HuH-7 (cell line): ENCODE data around the gene PPARA.

Experiments
- DNase-seq: peaks from one replicate; pipeline ENCODE4 v3.0.0; 2011; ENCODE audit warnings: low spot score

PPARA gene

DNA sequence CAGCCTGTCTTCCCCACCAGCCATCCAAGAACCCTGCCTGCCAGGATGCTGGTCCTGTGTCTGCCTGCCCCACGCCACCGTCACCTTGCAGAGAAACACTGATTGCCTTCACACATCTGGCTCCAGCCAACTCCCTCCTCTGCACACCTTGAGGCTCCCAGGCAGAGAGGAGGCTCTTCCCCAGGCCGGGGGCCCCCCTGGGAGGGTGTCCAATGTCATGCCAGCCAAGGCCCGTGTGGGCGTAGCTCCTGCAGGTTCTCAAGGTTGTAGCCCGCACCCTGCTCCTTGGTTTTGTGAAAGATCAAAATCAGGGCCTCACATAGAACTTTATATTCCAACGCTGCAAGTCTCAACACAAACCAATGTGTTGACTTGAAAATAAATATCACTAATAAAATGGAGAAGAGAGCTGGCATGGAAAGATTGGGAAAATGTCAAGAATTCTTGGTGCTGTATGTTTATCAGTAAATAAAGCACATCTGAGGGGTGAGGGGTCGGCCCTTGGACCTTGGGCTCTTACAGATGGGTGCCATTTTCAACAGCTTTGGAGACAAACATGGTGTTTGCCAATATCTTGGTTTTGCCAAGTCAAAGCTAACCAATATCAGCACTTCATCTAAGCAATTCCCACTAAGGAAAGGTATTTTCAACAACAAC is 6.7 kb upstream of the PPARA start:
- no peak for DNase-seq

DNA sequence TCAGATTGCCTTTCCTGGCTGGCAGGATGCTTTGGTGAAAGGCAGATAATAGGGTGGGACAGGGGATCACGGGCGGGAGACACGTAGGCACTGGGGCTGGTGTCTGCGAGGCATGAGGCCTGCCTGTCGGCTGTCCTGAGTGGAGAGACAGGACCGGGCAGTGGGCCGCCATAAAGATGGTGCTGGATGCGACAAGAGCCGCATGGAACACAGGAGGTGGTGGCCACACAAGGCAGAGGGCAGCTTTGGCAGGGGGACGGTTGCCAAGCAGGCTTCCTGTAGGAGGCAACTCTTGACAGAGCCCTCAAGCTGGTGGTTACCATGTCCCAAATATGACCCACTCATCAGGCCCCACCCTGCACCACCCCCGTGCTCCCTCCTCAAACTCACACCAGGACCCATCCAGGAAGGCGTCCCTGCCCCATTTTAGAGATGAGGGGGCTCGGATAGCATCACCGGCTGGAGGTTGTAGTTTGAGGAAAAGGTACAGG is 4.9 kb upstream of the PPARA start:
- no peak for DNase-seq

DNA sequence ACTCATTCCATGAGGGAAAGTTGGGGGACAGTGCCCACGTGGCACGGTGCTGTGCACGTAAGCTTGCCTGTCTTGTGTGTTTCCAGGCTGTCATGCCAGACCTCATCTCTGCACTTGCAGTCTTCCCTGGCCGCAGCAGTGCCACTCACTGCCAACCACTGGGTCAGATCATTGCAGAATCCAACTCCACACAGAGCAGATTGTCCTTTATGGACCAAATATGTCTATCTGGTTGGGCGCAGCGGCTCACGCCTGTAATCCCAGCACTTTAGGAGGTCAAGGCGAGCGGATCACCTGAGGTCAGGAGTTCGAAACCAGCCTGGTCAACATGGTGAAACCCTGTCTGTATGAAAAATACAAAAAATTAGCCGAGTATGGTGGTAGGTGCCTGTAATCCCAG is 4.4 kb upstream of the PPARA start:
- DNase-seq = no peak

DNA sequence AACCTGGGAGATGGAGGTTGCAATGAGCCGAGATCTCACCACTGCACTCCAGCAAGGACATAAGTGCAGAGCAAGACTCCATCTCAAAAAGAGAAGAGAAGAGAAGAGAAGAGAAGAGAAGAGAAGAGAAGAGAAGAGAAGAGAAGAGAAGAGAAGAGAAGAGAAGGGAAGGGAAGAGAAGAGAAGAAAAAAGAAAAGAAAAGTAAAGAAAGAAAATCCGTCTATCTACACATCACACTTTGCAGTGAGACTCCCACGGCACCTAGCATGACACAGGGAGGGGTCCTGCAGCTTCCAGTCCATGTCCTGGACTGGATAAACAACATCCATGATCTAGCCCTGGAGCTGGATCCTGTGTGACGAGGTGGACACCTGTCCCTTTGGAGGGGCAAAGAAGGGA is 4.0 kb upstream of the PPARA start:
- no peak for DNase-seq

DNA sequence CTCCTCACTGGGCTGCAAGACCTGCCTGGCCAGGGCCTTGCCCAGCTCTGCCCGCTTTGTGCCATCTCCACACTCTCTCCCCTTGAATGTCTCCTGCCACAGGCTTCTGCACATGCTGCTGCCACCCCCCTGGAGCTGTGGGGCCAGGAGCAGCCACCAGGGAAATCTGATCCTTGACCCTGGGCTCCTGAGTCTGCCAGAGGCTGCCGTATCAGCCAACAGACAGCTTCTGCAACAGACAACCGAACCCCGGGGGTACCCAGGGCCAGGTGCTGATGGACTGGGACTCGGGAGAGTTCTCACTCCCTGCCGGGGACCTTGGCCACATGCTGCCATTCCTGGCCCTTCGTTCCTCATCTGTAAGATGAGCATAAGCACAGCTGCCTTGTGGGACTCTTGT is 3.3 kb upstream of the PPARA start:
- DNase-seq = no peak

DNA sequence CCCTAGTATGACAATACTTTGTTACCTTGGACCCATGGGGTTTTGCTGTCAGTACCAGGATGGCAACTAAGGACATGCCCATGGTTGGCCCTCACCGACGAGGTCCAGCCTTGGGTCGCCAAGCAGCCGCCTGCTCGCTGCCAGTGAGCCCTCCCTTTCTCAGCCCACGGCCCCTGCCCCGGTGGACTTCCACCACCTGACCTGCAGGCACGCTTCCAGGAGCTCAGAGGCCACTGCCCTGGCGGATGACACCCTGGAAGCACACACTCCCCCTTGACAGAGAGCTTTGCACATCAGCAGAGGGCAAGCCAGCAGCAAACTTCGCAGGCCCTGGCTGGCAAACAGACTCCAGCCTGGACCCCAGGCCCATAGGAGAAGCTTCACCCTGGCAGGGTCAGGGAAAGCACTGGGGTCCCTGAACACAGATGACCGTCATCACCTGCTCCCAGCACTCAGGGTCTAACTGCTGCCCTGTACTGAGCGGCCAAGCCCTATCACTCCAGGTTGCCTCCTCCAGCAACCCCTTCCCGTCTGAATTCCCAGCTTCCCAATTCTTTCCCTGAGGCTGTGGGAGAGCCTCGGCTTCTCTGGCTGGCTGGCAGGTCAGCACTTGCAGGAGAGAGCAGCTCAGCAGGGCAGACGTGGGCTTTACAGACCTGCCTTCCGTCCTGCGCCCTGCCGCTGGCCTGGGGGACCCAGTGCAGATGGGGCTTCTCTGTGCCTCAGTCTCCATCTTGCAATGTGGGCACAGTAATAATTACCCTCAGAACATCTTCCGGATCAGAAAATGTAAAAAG is 2.7 kb upstream of the PPARA start:
- no peak for DNase-seq

DNA sequence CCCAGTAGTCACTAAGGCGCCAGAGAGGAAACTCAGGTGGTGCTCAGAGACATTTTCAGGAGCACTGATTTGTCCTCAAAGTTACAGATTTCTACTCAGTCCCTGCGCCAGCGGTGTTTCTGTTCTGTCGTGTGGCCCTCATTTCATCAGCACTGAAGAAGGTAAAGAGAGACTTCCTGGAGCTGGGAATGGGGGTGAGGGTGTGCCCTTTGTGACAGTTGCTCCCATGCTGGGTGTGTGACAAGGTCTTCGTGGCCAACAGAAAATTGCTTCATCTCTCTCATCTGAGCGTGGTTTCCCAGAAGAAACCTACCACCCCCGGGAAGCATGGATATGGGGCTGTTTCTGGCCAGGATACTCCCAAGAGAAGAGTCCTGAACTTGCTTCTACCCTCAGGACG is 2.0 kb upstream of the PPARA start:
- no peak for DNase-seq

DNA sequence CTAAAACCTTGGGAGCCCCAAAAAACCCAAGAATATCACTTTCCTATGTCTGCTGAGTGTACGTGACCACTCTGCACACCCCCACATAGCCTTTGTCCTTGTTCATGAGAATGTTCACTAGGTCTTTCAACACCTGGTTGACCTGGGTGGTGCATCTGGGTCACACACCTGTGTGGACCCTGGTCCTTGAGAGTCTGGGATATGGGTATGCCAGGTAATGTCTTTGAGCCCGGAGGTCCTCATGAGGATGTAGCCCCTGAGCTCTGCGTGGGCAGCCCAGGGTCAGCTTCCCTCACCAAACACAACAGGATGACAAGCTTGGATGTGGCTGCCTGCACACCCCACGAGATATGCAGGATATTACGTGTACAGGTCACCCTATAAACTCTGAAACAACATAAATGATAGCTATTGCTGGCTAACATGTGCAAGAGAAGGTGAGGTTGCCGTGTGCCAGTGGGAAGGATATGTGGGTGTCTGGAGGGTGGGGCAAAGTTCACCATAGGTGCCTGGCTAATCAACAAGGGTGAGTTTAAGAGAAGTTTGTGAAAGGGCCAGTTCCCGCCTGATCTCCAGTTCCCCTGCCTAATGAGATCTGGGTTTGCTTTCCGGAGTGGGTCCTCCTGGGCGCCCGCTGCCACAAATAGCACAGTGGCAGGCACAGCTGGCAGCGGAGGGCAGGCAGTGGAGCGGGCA is 1.4 kb upstream of the PPARA start:
- no peak for DNase-seq

DNA sequence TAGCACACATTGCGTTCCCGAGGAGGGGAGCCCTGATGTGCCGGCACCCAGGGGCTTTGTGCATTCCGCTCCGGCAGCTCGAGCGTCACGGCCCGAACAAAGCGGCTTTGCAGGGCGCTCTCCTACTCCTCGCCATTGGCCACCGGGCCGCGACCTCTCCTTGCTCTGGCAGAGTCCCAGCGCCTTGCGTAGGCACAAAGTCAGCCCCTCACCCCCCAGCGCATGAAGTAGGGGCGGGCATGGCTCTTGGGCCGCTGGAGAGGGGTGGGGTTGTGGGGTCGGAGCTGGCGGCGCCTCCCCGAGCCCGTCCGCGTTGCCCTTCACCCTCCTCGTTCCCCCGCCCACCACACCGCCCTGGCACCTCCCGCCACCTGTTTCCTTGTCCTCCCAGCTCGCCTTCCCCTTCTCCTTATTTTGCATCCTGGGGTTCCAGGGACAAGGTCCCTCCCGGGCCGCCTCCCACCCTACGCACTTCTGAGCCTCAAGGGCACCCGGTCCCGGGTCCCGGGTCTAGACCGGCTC is 753 bp upstream of the PPARA start:
- DNase-seq = no peak

DNA sequence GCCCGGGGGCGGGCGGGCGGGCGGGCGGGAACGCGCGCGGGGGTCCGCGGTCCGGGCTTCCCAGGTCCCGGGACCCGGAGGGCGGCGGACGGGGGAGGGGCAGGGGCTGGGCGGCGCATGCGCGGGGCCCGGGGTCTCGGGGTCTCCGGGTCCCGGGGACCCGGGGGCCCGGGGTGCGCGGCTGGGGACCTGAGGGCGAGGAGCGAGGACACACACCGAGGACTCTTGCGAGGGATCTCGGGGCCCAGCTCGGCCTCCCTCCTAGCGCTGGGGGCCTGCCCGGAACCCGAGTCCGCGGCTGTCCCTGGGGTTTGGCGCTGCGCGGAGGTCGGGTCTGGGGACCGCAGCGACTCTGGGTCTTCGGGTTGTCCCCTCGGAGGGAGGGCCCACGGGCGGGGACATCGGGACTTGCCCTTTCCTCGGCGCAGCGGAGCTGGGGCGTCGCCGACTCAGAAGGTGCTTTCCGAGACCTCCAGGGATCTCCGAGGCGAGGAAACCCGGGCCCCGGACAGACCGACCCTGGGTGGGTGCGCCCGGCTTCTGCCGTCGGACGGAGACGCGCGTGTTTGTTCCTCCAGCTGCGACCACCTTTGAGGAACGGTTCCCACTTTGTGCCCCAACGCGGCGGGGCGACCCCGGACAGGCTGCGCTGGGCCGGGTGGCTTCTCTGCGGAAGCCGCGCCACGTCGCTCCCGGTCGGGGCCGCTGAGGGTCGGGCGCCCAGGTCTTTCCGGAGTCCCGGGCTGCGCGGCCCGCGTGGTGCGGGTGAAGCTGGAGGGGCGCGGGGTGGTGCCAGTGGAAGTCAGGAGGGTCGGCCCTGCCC is 540 bp downstream of the PPARA start:
- DNase-seq = no peak

DNA sequence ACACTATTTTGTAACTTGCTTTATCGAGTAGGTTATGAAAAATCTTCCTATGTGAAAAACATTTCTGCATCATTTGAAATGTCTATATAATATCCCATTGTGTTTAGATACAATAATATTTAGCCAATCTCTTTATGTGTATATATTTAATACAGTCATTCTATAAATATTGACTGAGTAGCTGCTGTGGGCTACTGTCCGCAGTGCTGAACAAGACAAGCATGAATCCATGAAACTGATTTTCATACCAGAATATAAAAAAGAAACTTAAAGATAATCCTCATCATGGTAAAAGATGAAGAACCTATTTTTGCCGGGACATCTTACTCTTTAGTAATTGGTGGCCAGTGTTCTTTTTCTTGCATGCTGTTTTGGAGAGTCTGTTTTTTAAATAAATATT is 3.6 kb downstream of the PPARA start:
- no peak for DNase-seq

DNA sequence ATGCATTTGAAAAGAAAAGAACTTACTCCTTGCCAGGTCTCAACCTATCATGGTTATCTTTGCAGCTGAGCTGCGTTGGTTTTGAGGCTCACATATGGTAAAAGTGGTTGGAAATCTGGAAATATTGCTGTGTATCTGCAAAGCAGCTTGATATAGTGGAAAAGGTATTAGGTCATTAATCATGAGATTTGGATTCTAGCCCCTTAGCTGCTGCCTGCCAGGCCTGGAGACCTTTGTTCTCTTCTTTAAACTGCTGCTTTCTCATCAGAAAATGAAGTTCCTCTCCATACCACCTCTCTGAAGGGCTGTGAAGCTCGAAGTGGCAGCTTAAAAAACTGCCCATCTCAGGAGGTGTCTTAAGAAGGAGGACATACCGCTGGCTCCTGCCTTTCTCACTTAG is 5.7 kb downstream of the PPARA start:
- no peak for DNase-seq

DNA sequence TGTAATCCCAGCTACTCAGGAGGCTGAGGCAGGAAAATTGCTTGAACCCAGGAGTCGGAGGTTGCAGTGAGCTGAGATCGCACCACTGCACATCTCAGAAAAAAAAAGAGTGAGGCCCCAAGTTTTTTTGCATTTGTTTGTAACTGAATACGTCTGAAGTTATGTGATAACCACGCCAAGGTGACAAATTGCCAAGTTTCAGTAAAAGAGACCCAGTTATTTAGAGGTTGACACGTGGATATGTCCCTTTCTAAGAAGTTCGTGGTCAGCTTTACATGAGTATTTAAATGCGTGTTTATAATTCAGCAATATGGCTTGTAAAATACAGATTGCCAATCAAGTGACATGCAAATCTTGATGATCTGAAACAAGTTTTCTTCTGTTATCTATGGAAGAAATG is 8.0 kb downstream of the PPARA start:
- no peak for DNase-seq

DNA sequence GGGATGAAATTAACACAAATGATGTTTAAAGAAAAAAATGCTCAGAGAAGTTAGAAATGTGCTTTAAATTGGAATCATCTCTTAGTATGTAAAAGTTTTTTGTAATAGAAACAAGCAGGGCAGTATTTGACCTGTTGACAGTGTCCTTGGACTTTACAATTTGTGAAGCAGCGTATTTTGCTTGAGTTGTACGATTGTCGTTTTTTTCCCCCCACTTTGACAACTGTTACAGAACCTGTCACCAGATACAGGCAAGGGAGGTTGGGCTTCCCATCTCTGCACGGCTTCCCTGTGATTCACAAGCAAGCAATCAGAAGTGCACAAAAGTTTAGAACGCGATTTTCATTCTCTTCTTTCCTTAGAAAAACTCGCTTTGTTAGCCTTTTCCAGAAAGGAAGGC is 8.9 kb downstream of the PPARA start:
- no peak for DNase-seq

DNA sequence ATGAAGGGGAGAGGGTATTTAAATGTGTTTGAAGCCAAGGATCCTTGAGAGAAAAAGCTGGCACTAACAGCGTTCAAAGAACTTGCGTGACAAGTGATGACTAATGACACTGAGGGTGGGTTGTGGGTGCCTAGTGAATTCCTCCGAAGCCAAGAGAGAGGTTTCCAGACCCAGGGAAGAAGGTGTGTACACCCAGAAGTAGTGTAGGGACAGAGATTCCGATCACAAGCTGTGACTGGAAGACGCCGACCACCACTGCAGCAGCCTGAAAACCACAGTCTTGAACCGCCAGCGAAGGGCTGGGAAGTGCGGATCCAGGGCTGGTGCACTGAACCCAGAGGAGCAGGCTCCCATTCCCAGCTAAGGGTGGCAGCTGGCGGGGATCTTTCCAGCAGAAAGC is 9.5 kb downstream of the PPARA start:
- DNase-seq = no peak

DNA sequence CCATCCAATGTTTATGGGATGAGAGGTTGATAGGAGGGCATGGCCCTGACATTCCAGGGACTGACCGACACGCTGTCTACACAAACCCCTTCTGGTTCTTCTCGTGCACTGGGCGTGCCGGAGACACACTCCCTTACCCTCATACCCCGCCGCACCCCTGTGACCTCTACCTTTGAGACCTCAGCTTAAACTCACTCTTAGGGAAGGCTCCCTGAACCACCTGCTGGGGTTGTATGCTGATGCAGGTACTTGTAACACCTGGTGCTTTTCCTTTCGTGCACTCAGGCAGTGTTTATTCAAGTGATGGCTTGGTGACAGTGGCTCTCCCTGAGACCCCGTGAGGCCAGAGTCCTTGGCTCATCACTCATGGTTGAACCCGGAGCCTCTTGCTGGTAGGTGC is 12.0 kb downstream of the PPARA start:
- DNase-seq = no peak

DNA sequence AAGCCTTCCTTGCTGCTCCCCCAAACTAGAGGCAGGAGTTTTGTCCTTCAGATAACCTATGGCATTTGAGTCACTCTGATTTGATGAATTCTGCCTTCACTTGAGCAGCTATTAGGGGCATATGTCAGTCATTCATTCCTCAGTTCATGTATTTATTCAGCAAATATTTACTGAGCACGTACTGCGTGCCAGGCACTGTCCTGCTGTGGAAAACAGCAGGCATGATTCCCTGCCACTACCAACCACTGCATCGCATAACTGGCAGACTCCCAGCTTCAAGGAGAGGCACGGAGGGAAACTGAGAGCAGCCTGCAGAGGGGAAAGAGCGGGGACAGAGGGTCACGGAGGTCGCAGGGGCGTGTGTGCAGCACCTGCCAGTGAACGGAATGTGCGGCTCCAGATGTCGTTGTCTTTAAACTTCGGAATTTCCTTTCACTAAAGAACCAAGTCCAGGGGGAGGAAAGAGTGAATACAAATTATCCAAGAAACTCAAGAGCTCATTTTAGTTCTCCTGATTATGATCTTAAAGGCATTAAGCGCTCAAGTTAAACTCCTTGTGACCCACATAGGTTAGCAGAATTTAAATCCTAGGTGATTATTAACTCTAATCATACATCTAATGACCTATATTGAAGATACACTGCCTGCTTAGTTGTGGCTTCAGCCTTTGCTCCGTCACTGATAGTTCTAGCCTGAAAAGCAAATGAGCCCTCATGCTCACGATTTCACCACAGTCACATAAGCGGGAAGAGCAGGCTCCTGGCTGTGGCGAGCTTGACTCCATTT is 12.6 kb downstream of the PPARA start:
- no peak for DNase-seq

DNA sequence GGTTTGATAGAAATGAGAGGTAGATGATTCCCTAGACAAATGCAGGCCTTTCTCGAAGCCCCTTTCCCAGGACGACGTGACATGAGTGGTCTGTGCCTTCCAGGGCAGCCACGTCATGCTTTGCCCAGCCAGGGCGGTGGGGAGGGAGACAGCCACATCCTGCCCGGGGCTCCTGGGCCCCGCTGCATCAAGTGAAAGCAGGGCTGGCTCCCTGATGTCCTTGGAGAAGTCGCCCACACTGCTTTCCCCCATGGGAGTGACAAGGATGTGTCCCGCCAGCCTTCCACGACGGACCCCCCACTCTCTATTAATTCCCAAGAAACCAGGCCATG is 13.2 kb downstream of the PPARA start:
- no peak for DNase-seq

DNA sequence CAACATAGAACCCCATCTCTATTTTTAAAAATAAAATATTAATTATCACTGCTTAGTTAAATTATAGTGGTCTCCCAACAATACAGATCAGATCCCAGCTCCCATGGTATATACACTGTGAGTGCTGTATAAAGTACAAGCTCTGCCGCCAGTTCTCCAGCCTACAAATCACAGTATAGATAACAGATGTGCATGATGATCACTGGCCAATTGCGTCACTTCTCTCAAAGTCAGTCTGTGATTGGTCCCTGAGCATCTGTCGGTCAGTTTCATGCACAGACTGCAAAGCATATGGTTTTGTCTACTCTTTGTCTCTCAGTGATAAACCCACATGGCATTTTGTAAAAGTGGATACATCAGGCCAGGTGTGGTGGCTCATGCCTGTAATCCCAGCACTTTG is 15.7 kb downstream of the PPARA start:
- DNase-seq = no peak

DNA sequence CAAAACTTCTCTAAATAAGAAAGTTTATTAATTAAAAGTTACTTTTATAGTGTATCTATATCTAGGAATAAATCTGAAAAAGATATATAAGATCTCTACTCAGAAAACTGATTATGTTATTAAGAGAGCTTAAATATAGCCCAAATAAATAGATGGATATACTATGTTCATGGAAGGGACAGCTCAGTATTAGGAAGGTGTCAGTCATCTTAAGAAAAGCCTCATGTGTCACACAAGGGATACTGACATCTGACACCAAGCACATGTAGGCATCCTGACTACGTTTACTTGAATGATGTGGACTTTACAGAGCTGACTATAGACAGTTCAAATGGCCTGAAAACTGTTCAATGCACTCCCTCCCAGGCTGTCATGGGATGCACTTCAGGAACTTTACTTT is 19.3 kb downstream of the PPARA start:
- no peak for DNase-seq

DNA sequence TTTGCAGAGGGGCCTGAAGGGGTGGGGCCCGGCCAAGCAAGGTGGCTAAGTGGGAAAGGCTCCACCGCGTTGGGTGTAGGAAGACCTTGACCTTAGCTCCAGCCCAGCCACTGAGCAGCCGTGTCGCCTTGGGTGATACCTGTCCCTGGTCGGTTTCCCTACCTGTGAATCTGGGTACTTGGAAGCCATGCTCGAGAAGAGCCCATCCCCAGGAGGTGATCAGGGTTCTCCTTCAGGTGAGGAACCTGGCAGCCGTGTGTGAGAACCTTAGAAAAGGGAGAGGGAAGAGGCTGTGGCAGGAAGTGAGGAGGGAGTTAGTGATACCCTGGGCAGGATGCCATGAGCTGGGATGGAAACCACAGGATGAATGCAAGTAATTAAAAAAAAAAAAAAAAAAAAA is 21.6 kb downstream of the PPARA start:
- DNase-seq = no peak
